Measurements from ENCODE around the gene SYNE2. TPM values are rescaled to one million over a fixed set of nuclear protein-coding genes. Genes with fewer than 3 reads are reported as not detected.
A peak's percentile ranks its signal among the peaks of the same experiment; 100 is the strongest.
"Not testable (repeated sequence)": the region's sequence is repeated elsewhere in the genome, so short reads cannot be mapped to it uniquely, and the experiment has no call there.

Gene SYNE2
- total RNA-seq, 2 donors from 2014 or later = 48.5 to 66.9 TPM

DNA sequence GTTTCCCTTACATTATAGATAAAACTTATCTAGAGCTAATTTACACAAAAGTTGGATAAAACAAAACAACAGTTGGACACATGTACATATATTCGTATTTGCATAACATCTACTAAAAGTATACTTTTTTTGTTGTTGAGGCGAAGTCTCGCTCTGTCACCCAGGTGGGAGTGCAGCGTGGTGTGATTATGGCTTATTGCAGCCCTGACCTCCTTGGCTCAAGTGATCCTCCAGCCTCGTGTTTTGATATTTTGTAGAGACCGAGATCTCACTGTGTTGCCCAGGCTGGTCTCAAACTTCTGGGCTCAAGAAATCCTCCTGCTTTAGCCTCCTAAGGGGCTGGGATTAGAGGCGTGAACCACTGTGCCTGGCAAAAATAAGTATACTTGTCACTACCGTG, 9.4 kb downstream of the SYNE2 start:
- no peak for ATAC-seq (replicated peaks)
- Mint-ChIP-seq H3K36me3 (ENCODE audit: low read depth) (peaks cover 14% of the 10 kb centered on the region), H3K27me3 (no peaks in the 10 kb centered on the region), H3K4me1 (peaks cover 37% of the 10 kb centered on the region), H3K9me3 (no peaks in the 10 kb centered on the region), H3K4me3 (no peak overlapping the region), H3K27ac (peak overlapping the region; percentile 51)

DNA sequence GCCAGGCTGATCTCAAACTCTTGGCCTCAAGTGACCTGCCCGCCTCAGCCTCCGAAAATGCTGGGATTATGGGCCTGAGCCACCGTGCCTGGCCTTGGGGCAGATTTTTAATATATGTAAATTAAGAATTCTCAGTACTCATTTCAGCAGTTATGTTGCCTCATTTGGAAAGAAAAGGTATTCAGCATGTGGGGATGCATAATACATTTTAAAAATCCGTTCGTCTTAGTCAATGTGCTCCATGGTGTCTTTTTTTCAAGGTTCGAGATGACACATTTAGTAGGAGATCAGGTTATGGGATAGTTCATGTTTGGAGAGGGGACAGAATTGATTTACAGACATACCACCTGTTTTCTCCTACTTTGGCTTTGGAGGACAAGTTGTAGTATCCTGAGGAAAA, 10.2 kb downstream of the SYNE2 start:
- no peaks in the 10 kb centered on the region for H3K27me3 Mint-ChIP-seq
- H3K36me3 Mint-ChIP-seq (ENCODE audit: low read depth) = peaks cover 6% of the 10 kb centered on the region
- H3K27ac Mint-ChIP-seq = peak overlapping the region; percentile 51
- ATAC-seq (replicated peaks) = no peak
- peaks cover 28% of the 10 kb centered on the region for H3K4me1 Mint-ChIP-seq
- peak overlapping the region; percentile 44 for H3K4me3 Mint-ChIP-seq
- no peaks in the 10 kb centered on the region for H3K9me3 Mint-ChIP-seq

DNA sequence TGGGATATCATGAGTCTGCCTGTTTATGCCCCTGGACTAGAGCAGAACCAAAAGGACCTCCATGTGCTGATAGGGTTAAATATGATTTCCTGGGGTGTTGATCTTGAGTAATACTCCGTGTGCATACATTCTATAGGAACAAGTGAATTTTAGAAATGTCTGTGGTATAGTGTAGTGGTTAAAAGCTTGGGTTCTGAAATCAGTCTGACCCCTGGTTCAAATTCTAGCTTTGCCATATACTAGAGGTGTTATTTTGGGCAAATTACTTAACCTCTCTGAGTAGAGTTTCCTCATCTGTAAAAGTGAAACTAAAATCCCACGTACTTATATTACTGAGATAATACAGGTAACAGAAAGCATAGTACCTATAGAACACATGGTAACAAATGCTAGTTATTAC, 12.0 kb downstream of the SYNE2 start:
- H3K36me3 Mint-ChIP-seq (ENCODE audit: low read depth); H3K27me3 Mint-ChIP-seq; H3K9me3 Mint-ChIP-seq: not testable (repeated sequence)
- peak overlapping the region; percentile 100 for H3K27ac Mint-ChIP-seq
- H3K4me3 Mint-ChIP-seq = peak overlapping the region; percentile 87
- peaks cover 42% of the 10 kb centered on the region for H3K4me1 Mint-ChIP-seq
- peak; percentile 78 for ATAC-seq (replicated peaks)

GRCh38 chr14:63867933-63868921, 15.4 kb downstream of the SYNE2 start:
- Mint-ChIP-seq H3K4me1 (peaks cover 47% of the 10 kb centered on the region), H3K9me3 (no peaks in the 10 kb centered on the region)

DNA sequence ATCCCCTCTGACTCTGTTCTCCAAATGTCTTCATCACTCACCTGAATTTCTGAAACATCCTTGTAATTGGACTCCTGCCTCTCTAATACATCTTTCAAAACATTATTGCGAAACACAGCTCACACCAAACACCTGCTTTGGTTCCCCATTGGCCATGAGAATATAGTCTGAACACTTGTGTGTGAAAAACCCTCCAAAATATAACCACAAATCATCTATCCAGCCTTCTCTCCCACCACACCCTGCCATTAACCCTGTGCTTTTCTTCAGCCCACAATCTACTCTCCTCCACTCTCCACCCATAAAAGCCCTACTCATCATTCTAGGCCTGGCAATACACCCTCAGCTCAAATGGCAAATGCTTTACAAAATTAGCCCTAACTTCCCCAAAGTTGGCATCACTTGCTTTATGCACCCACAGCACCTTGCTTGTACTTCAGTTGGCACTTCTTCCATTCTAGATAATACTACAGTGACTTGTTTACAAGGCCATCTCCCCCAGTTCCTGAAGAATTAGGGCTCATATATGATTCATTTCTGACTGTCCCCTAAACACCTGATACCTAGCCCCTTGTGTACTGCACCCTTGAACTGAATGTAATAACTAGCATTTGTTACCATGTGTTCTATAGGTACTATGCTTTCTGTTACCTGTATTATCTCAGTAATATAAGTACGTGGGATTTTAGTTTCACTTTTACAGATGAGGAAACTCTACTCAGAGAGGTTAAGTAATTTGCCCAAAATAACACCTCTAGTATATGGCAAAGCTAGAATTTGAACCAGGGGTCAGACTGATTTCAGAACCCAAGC, 17.3 kb downstream of the SYNE2 start:
- not testable (repeated sequence) for H3K27me3 Mint-ChIP-seq; H3K9me3 Mint-ChIP-seq; H3K36me3 Mint-ChIP-seq (ENCODE audit: low read depth)
- peak; percentile 81 for ATAC-seq (replicated peaks)
- peak overlapping the region; percentile 66 for H3K4me3 Mint-ChIP-seq
- H3K4me1 Mint-ChIP-seq = peaks cover 50% of the 10 kb centered on the region
- H3K27ac Mint-ChIP-seq = peak overlapping the region; percentile 60

More at GRCh38 chr14:63867933-63868921, 15.4 kb downstream of the SYNE2 start:
- H3K27ac Mint-ChIP-seq = peak overlapping the region; percentile 60
- peak overlapping the region; percentile 66 for H3K4me3 Mint-ChIP-seq
- ATAC-seq (replicated peaks) = no peak
- no peaks in the 10 kb centered on the region for H3K27me3 Mint-ChIP-seq
- H3K36me3 Mint-ChIP-seq (ENCODE audit: low read depth) = peaks cover 6% of the 10 kb centered on the region

DNA sequence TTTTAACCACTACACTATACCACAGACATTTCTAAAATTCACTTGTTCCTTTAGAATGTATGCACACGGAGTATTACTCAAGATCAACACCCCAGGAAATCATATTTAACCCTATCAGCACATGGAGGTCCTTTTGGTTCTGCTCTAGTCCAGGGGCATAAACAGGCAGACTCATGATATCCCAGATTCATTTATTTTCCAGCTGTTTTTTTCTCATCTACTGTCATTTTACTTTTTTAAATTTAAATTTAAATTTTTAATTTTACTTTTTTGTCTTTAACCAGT, 17.9 kb downstream of the SYNE2 start:
- H3K9me3 Mint-ChIP-seq; H3K36me3 Mint-ChIP-seq (ENCODE audit: low read depth); H3K27ac Mint-ChIP-seq; H3K4me3 Mint-ChIP-seq; H3K27me3 Mint-ChIP-seq; ATAC-seq (replicated peaks): not testable (repeated sequence)
- H3K4me1 Mint-ChIP-seq = peaks cover 52% of the 10 kb centered on the region

DNA sequence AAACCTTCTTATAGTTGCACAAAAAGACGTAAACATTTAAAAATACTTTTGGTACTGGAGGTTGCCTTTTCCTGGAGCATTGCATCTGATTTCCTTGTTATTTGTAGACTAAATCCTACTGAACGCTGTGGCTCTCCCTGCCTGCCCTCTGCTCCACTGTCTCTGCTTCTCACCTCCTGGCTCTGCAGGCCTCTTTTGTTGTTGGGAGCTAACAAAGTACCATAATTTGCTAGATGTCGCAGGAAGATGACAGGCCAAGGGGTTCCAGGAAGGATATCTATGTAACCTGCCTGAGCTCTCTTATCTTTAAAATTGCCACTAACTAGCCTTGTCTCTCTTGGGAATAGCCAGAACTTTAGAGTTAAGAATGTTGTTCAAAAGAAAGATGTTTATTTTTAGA, 21.4 kb downstream of the SYNE2 start:
- Mint-ChIP-seq H3K27ac (peak overlapping the region; percentile 56), H3K4me3 (peak overlapping the region; percentile 17), H3K9me3 (no peaks in the 10 kb centered on the region), H3K27me3 (no peaks in the 10 kb centered on the region), H3K4me1 (peaks cover 37% of the 10 kb centered on the region), H3K36me3 (ENCODE audit: low read depth) (peaks cover 8% of the 10 kb centered on the region)
- ATAC-seq (replicated peaks) = no peak

GRCh38 chr14:63875311-63875710, 22.5 kb downstream of the SYNE2 start:
- H3K36me3 Mint-ChIP-seq (ENCODE audit: low read depth) = peaks cover 13% of the 10 kb centered on the region
- no peak for ATAC-seq (replicated peaks)
- H3K27ac Mint-ChIP-seq = no peak overlapping the region
- H3K4me3 Mint-ChIP-seq = no peak overlapping the region
- H3K9me3 Mint-ChIP-seq = no peaks in the 10 kb centered on the region
- H3K4me1 Mint-ChIP-seq = peaks cover 27% of the 10 kb centered on the region
- H3K27me3 Mint-ChIP-seq = no peaks in the 10 kb centered on the region

- Mint-ChIP-seq H3K4me1 (peaks cover 17% of the 10 kb centered on the region), H3K27ac (peak overlapping the region; percentile 54), H3K4me3 (no peak overlapping the region), H3K36me3 (ENCODE audit: low read depth) (peaks cover 21% of the 10 kb centered on the region), H3K9me3 (no peaks in the 10 kb centered on the region), H3K27me3 (no peaks in the 10 kb centered on the region)
- no peak for ATAC-seq (replicated peaks)
These were observed 24.7 kb downstream of the SYNE2 start for GRCh38 chr14:63877550-63877939.

GRCh38 chr14:63878052-63878451, 25.2 kb downstream of the SYNE2 start:
- no peak for ATAC-seq (replicated peaks)
- Mint-ChIP-seq H3K27ac (peak overlapping the region; percentile 54), H3K4me3 (no peak overlapping the region), H3K27me3 (no peaks in the 10 kb centered on the region), H3K4me1 (peaks cover 12% of the 10 kb centered on the region), H3K36me3 (ENCODE audit: low read depth) (peaks cover 21% of the 10 kb centered on the region), H3K9me3 (no peaks in the 10 kb centered on the region)

- H3K9me3 Mint-ChIP-seq = no peaks in the 10 kb centered on the region
- H3K36me3 Mint-ChIP-seq (ENCODE audit: low read depth) = peaks cover 21% of the 10 kb centered on the region
- no peak overlapping the region for H3K4me3 Mint-ChIP-seq
- H3K27me3 Mint-ChIP-seq = no peaks in the 10 kb centered on the region
- ATAC-seq (replicated peaks) = no peak
- H3K4me1 Mint-ChIP-seq = peaks cover 10% of the 10 kb centered on the region
- no peak overlapping the region for H3K27ac Mint-ChIP-seq
These were observed 26.0 kb downstream of the SYNE2 start for GRCh38 chr14:63878792-63879191.

GRCh38 chr14:63881926-63882325, 29.1 kb downstream of the SYNE2 start:
- Mint-ChIP-seq H3K4me3 (no peak overlapping the region), H3K9me3 (no peaks in the 10 kb centered on the region), H3K4me1 (peaks cover 5% of the 10 kb centered on the region), H3K36me3 (ENCODE audit: low read depth) (peaks cover 17% of the 10 kb centered on the region), H3K27me3 (no peaks in the 10 kb centered on the region), H3K27ac (no peak overlapping the region)
- no peak for ATAC-seq (replicated peaks)

DNA sequence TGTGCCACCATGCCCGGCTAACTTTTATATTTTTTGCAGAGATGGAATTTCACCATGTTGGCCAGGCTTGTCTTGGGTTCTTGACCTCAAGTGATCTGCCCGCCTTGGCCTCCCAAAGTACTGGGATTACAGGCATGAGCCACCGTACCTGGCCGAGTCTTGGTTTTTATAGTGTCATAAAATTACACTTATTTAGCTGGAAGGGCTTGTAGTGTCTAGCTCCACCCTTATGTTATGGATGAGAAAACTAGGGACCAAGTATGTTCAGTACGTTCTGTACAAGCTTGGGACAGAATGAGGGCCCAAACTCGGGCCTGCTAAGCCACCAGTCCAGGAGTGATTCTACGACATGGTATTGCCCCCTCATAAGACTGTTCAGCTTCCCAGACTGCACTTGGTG, 35.1 kb downstream of the SYNE2 start:
- Mint-ChIP-seq H3K4me3 (no peak overlapping the region), H3K36me3 (ENCODE audit: low read depth) (no peaks in the 10 kb centered on the region), H3K4me1 (peaks cover 5% of the 10 kb centered on the region), H3K27me3 (no peaks in the 10 kb centered on the region), H3K9me3 (no peaks in the 10 kb centered on the region), H3K27ac (no peak overlapping the region)
- ATAC-seq (replicated peaks) = no peak

DNA sequence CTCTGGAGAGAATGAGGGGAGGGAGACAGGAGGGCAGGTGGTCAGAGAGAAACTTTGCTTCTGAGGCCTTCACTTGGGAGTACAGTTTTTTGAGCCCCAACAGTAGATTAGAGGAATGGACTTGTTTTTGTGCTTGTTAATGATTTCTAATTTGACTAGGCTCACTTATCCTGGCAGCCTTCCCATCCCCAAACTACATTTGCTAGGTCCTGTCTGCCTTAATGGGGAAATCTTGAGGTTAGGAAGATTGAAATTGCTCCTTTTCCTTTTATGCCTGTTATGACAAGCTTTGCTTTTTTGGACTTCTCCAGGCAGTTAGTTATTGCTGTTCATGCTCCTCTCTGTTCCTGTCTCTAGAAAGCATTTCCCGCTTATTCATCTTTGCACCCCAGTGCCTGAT, 37.7 kb downstream of the SYNE2 start:
- H3K9me3 Mint-ChIP-seq = no peaks in the 10 kb centered on the region
- no peak overlapping the region for H3K27ac Mint-ChIP-seq
- ATAC-seq (replicated peaks) = no peak
- H3K4me1 Mint-ChIP-seq = no peaks in the 10 kb centered on the region
- no peaks in the 10 kb centered on the region for H3K27me3 Mint-ChIP-seq
- no peak overlapping the region for H3K4me3 Mint-ChIP-seq
- H3K36me3 Mint-ChIP-seq (ENCODE audit: low read depth) = no peaks in the 10 kb centered on the region

Measured in activated T-helper 17 cell treated with anti-CD3 and anti-CD28 coated beads, Interleukin-2, amount 50 U/mL, for 72 hours (primary cell).